Lower lobe of right lung (tissue), 2 donors: ENCODE data around the gene LRRC71. TPM values are rescaled to one million over a fixed set of nuclear protein-coding genes. Genes with fewer than 3 reads are reported as not detected.

Experiments used
- ATAC-seq, 2 donors: fragments of 200-7000 bp; cut with Tn5 transposase; one replicate each; pipeline ENCODE4 v1.9.1; 2020 to 2022; ENCODE audit warnings: mild to moderate bottlenecking in 2 of 2, moderate library complexity in 2 of 2
- DNase-seq: peaks from one replicate; pipeline ENCODE4 v3.0.0-alpha.2; 2020
- H3K27ac ChIP-seq: fragments of 200-600 bp; one replicate; pipeline ENCODE4 v1.8.0; 2022
- H3K27me3 ChIP-seq: fragments of 200-600 bp; one replicate; pipeline ENCODE4 v1.8.0; 2022; ENCODE audit warnings: low read depth
- H3K36me3 ChIP-seq: fragments of 200-600 bp; one replicate; pipeline ENCODE4 v1.8.0; 2022; ENCODE audit warnings: mild to moderate bottlenecking
- H3K4me1 ChIP-seq: fragments of 200-600 bp; one replicate; pipeline ENCODE4 v1.8.0; 2022
- H3K4me3 ChIP-seq: fragments of 200-600 bp; one replicate; pipeline ENCODE4 v1.8.0; 2022; ENCODE audit warnings: mild to moderate bottlenecking
- H3K9me3 ChIP-seq: fragments of 200-600 bp; one replicate; pipeline ENCODE4 v1.8.0; 2022
- intact Hi-C: fragments of 100-400 bp; cut with DNase I; formaldehyde crosslinking; loops from one replicate; pipeline ENCODE4 v1.11.0; 2022
- microRNA-seq: library from miRNA; unstranded; fragments of <30 nt; microRNA quantifications from one replicate; pipeline ENCODE4 v1.2.0, GENCODE V29; 2020; ENCODE audit warnings: borderline number of aligned reads
- total RNA-seq: library from RNA; stranded (reverse); fragmentation: NEBNext Ultra II Directional; extraction: Animal tissue kit (Norgen Biotek cat#: 25700); gene quantifications from one replicate; pipeline ENCODE4 v1.2.1, GENCODE V29; 2021
- TF ChIP-seq, protein P1 (sequence below): fragments of 200-600 bp; IDR thresholded peaks from one replicate; pipeline ENCODE4 v1.8.0; 2022; ENCODE audit warnings: antibody characterized with exemption, mild to moderate bottlenecking
- donor health status: DM: no; HTN: yes; CAD: no; lungs with severe emphysema.

The LRRC71 gene
- total RNA-seq, 1 donor from 2014 or later, result 5.3 TPM

DNA sequence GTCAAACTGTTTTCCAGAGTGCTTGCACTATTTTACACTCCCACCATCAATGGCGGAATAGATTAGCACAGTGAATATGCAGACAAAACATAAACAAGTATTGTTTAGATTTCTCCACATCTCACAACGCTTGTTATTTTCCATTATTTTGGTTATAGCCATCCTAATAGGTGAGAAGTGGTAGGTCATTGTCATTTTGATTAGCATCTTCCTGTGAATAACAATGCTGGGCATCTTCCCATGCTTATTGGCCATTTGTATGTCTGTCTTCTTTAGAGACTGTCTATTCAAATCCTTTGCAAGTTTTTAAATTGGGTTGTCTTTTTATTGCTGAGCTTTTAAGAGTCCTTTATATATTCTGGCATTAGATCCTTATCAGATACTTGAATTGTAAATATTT is 54.7 kb downstream of the LRRC71 start:
- H3K4me3 ChIP-seq, result no peak overlapping the region
- ATAC-seq (no peak), DNase-seq (no peak)
- no peaks in the 10 kb centered on the region for H3K27me3 ChIP-seq
- TF ChIP-seq, protein P1, sequence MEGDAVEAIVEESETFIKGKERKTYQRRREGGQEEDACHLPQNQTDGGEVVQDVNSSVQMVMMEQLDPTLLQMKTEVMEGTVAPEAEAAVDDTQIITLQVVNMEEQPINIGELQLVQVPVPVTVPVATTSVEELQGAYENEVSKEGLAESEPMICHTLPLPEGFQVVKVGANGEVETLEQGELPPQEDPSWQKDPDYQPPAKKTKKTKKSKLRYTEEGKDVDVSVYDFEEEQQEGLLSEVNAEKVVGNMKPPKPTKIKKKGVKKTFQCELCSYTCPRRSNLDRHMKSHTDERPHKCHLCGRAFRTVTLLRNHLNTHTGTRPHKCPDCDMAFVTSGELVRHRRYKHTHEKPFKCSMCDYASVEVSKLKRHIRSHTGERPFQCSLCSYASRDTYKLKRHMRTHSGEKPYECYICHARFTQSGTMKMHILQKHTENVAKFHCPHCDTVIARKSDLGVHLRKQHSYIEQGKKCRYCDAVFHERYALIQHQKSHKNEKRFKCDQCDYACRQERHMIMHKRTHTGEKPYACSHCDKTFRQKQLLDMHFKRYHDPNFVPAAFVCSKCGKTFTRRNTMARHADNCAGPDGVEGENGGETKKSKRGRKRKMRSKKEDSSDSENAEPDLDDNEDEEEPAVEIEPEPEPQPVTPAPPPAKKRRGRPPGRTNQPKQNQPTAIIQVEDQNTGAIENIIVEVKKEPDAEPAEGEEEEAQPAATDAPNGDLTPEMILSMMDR, result no peak
- H3K36me3 ChIP-seq, result peaks cover 99% of the 10 kb centered on the region
- no peak overlapping the region for H3K27ac ChIP-seq
- no peaks in the 10 kb centered on the region for H3K4me1 ChIP-seq
- intact Hi-C loops, result no loop called here
- H3K9me3 ChIP-seq, result no peaks in the 10 kb centered on the region

DNA sequence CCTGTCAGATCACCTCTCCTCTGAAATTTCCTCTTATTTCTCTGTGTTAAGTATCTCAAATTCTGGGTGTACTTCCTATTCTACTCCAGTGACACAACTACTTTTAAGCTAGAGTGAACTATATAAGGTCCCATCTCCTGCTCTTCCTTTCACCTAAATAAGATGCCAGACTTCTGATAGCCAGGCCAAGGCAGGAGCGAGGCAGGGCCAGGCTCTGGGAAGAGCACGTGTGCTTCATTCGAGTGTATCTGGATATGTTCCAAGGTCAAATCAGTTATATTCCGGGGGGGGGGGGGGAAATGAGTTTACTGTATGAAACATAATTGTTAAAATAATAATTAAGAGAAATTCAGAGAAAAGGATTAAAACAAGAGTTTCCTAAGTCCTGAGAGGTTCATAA is 60.1 kb downstream of the LRRC71 start:
- intact Hi-C loops, result no loop called here
- no peaks in the 10 kb centered on the region for H3K9me3 ChIP-seq
- TF ChIP-seq, protein P1, result no peak
- H3K27me3 ChIP-seq, result no peaks in the 10 kb centered on the region
- H3K27ac ChIP-seq, result no peak overlapping the region
- DNase-seq, result no peak
- no peaks in the 10 kb centered on the region for H3K4me1 ChIP-seq
- H3K4me3 ChIP-seq, result no peak overlapping the region
- peaks cover 93% of the 10 kb centered on the region for H3K36me3 ChIP-seq
- no peak for ATAC-seq

Small RNA genes lying within 50 kb of the gene (microRNA-seq; reads per million reads assigned to microRNA genes)
- gene MIR765, result 1.5 reads per million

Other genes with a start within 250 kb of the LRRC71 start
- gene NES, start 243.2 kb upstream of the LRRC71 start, total RNA-seq, result 39.8 TPM
- 2.1 TPM for gene CRABP2, start 215.0 kb upstream of the LRRC71 start, total RNA-seq
- gene METTL25B, start 192.2 kb upstream of the LRRC71 start, total RNA-seq, result 41.0 TPM
- gene ISG20L2, start 191.9 kb upstream of the LRRC71 start, total RNA-seq, result 22.6 TPM
- 43.7 TPM for gene MRPL24, start 179.5 kb upstream of the LRRC71 start, total RNA-seq
- gene HDGF, start 169.0 kb upstream of the LRRC71 start, total RNA-seq, result 146 TPM
- 51.9 TPM for gene PRCC, start 153.1 kb upstream of the LRRC71 start, total RNA-seq
- gene SH2D2A, start 103.8 kb upstream of the LRRC71 start, total RNA-seq, result 3.5 TPM
- not detected for gene INSRR, start 61.5 kb upstream of the LRRC71 start, total RNA-seq
- gene NTRK1, start 59.8 kb upstream of the LRRC71 start, total RNA-seq, result 1.9 TPM
- 14.8 TPM for gene PEAR1, start 26.9 kb upstream of the LRRC71 start, total RNA-seq
- 54.5 TPM for gene ARHGEF11, start 125.1 kb downstream of the LRRC71 start, total RNA-seq
- not detected for gene ETV3L, start 179.2 kb downstream of the LRRC71 start, total RNA-seq
- 29.5 TPM for gene ETV3, start 217.8 kb downstream of the LRRC71 start, total RNA-seq